Hepatocyte (in vitro differentiated cells): ENCODE results near the gene WAC.

ENCODE experiments used
- CTCF ChIP-seq: fragments of 200-600 bp; sonication (generic); IDR thresholded peaks from 2 replicates; pipeline ENCODE4 v1.5.1; 2016; ENCODE audit warnings: antibody characterized with exemption, mild to moderate bottlenecking; ENCODE audit not compliant: poor library complexity
- EZH2phosphoT487 ChIP-seq: fragments of 200-600 bp; sonication (generic); IDR thresholded peaks from one replicate; pipeline ENCODE4 v1.6.1; 2018; ENCODE audit warnings: antibody characterized with exemption, mild to moderate bottlenecking, low read depth, moderate library complexity; ENCODE audit not compliant: unreplicated experiment, severe bottlenecking

DNA sequence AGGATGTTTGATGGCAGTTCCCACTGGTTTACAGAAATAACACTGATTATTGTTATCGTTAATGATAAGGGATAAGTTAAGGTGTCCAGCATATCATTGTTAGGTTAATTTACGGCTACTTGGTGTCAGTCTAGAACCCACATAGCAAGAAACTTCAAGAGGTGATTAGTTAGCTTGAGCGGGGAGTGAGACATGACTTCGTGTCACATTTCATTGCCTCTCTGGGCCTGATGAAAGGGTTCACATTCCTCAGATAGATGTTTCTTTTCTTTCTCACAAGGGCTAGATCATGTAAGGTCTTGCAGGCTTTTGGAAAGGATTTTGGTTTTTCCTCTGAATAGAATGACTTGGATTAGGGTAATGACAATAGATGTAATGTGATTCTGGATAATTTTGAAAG is 26.7 kb downstream of the WAC start:
- TF ChIP-seq CTCF (no peak), EZH2phosphoT487 (no peak)
